ENCODE data around the gene TCTN2. TPM values are rescaled to one million over a fixed set of nuclear protein-coding genes. Genes with fewer than 3 reads are reported as not detected.

Gene TCTN2
- total and polyA plus RNA-seq, 2 of the 8 experiments (the other 6 are each of a cell fraction or from before 2014, with no cell fraction given): 7.5 to 8.4 TPM

GRCh38 chr12:123678981-123679380 is 8.1 kb downstream of the TCTN2 start:
- H2AK5ac ChIP-seq (ENCODE audit: low read depth, low read length): no peak overlapping the region
- peaks cover 0 to 2% of the 10 kb centered on the region in 2 experiments for H4K20me1 ChIP-seq (replicated peaks in 1 of 2; ENCODE audit: control insufficient read depth in 1 of 2, insufficient read depth in 2 of 2, low read length in 2 of 2)
- no peak overlapping the region for H3K23ac ChIP-seq (ENCODE audit: insufficient read length)
- H2BK12ac ChIP-seq (ENCODE audit: low read depth, low read length): no peak overlapping the region
- H3K27ac ChIP-seq (ENCODE audit: low read depth, low read length): no peak overlapping the region
- H3K4me1 ChIP-seq (replicated peaks in 1 of 4; ENCODE audit: control insufficient read depth in 3 of 4, insufficient read depth in 4 of 4, low read length in 3 of 4): no peaks in the 10 kb centered on the region
- H3K23me2 ChIP-seq (ENCODE audit: low read depth, low read length): no peaks in the 10 kb centered on the region
- no peak overlapping the region for H2BK5ac ChIP-seq (ENCODE audit: low read depth, low read length)
- no peak overlapping the region for H4K8ac ChIP-seq (ENCODE audit: extremely low read depth, insufficient read depth, low read length)
- H3K9ac ChIP-seq (replicated peaks in 1 of 4; ENCODE audit: extremely low read depth in 1 of 4, low read depth in 3 of 4, low read length in 3 of 4): no peak overlapping the region
- no peaks in the 10 kb centered on the region for H3K79me2 ChIP-seq (ENCODE audit: control insufficient read depth in 1 of 2, insufficient read depth in 2 of 2, low read length in 2 of 2)
- POLR2A ChIA-PET (ENCODE audit: partially characterized antibody): interaction anchor here (1.0 kb wide), 1 partner anchor 18 kb away, joined by 3 read pairs; no protein-coding TSS in a partner anchor
- no peak overlapping the region for H3K4me3 ChIP-seq (ENCODE audit: extremely low read depth in 1 of 4, insufficient read depth in 2 of 4, low read depth in 3 of 4, low read length in 4 of 4)
- H2BK15ac ChIP-seq (ENCODE audit: low read length): no peak overlapping the region
- H2AFZ ChIP-seq (ENCODE audit: low read length): no peak overlapping the region
- H3K4ac ChIP-seq (replicated peaks; ENCODE audit: insufficient read length, low read depth, low read length): no peak overlapping the region
- DNase-seq (ENCODE audit: low read depth in 1 of 2, low spot score in 2 of 2) (no peak), FAIRE-seq (no peak)
- H3K36me3 ChIP-seq (ENCODE audit: control insufficient read depth in 2 of 4, insufficient read depth in 4 of 4, low read length in 3 of 4): no peaks in the 10 kb centered on the region; a peak in 1 of 8 replicates
- H3K4me2 ChIP-seq (ENCODE audit: insufficient read depth in 1 of 2, low read depth in 2 of 2, low read length in 2 of 2): no peak overlapping the region
- no peak overlapping the region for H2BK120ac ChIP-seq (replicated peaks; ENCODE audit: low read depth, low read length)
- 92% methylated on average over 10 of the region's 10 CpGs; no CpG with 5 or more reads in 1 of the 2 experiments for WGBS, 2 experiments (ENCODE audit: extremely low coverage in 1 of 2, insufficient coverage in 1 of 2, insufficient read length in 1 of 2, insufficient replicate concordance in 2 of 2, low coverage in 1 of 2, low lambda C conversion rate in 2 of 2, missing lambda C conversion rate in 1 of 2)
- CTCF ChIA-PET (ENCODE audit: partially characterized antibody): no interaction called here
- H3K27me3 ChIP-seq (replicated peaks in 1 of 4; ENCODE audit: control insufficient read depth in 3 of 4, extremely low read depth in 1 of 4, insufficient read depth in 3 of 4, low read length in 3 of 4): no peaks in the 10 kb centered on the region
- no peak overlapping the region for H4K5ac ChIP-seq (ENCODE audit: insufficient read length, low read depth, low read length)
- H4K91ac ChIP-seq (replicated peaks; ENCODE audit: insufficient read length, low read length): no peak overlapping the region
- H3K18ac ChIP-seq (ENCODE audit: extremely low read depth, low read length): no peak overlapping the region
- H3K79me1 ChIP-seq (ENCODE audit: low read depth, low read length): no peaks in the 10 kb centered on the region
- H3K9me3 ChIP-seq (ENCODE audit: insufficient read depth in 2 of 2, low read depth in 1 of 2, low read length in 1 of 2): no peaks in the 10 kb centered on the region
- H2BK20ac ChIP-seq (ENCODE audit: low read length): no peak overlapping the region
- no peak overlapping the region for H3K56ac ChIP-seq (replicated peaks; ENCODE audit: insufficient read length, low read depth, low read length)
- H3K14ac ChIP-seq (ENCODE audit: insufficient read length): no peak overlapping the region
- TF ChIP-seq SRF (IDR thresholded peaks at IDR 0.05; ENCODE audit: low read depth, low read length): no peak
- no peak for TF ChIP-seq TCF12 (IDR thresholded peaks at IDR 0.05; ENCODE audit: low read depth, low read length)
- no peak for TF ChIP-seq TBP (IDR thresholded peaks at IDR 0.05; ENCODE audit: low read depth, low read length)
- TF ChIP-seq SAP30 (IDR thresholded peaks at IDR 0.05; ENCODE audit: insufficient read depth, insufficient replicate concordance, low read length): no peak
- no peak for TF ChIP-seq POU5F1 (IDR thresholded peaks at IDR 0.05; ENCODE audit: low read depth, low read length)
- no peak for TF ChIP-seq HDAC6 (IDR thresholded peaks at IDR 0.05; ENCODE audit: low read depth, low read length)
- no peak for TF ChIP-seq E2F6 (IDR thresholded peaks at IDR 0.05)
- no peak for TF ChIP-seq CTCF (IDR thresholded peaks at IDR 0.05; ENCODE audit: control extremely low read depth in 1 of 3, insufficient read depth in 1 of 3, low read depth in 1 of 3, low read length in 3 of 3)
- no peak for TF ChIP-seq RXRA (IDR thresholded peaks at IDR 0.05; ENCODE audit: insufficient read depth, low read depth, low read length)
- TF ChIP-seq USF2 (IDR thresholded peaks at IDR 0.05; ENCODE audit: low read length): no peak

All from H1 (cell line).